DOHH2 (cell line): ENCODE results near the gene CARD18.

Source experiments
- H3F3A ChIP-seq: fragments of 200-600 bp; sonication (generic), shearing (Covaris generic); 2 replicates; pipeline ENCODE4 v1.6.0; 2016; ENCODE audit warnings: antibody characterized with exemption, mild to moderate bottlenecking; ENCODE audit not compliant: control insufficient read depth, insufficient read depth
- H3K27ac ChIP-seq: fragments of 200-600 bp; sonication (generic); 2 replicates; pipeline ENCODE4 v1.5.1; 2014; ENCODE audit warnings: low read depth, mild to moderate bottlenecking, low read length, moderate library complexity
- H3K27me3 ChIP-seq: fragments of 200-600 bp; sonication (generic); 2 replicates; pipeline ENCODE4 v1.6.1; 2014; ENCODE audit warnings: mild to moderate bottlenecking, low read length, mixed read lengths; ENCODE audit not compliant: control insufficient read depth
- H3K36me3 ChIP-seq: fragments of 200-600 bp; sonication (generic); 2 replicates; pipeline ENCODE4 v1.6.1; 2014; ENCODE audit warnings: mild to moderate bottlenecking, low read length, moderate library complexity, mixed read lengths; ENCODE audit not compliant: control insufficient read depth
- H3K4me1 ChIP-seq: fragments of 200-600 bp; sonication (generic); 2 replicates; pipeline ENCODE4 v1.6.1; 2014; ENCODE audit warnings: mild to moderate bottlenecking, low read length, mixed read lengths; ENCODE audit not compliant: control insufficient read depth
- H3K4me2 ChIP-seq: fragments of 200-600 bp; sonication (generic); 2 replicates; pipeline ENCODE4 v1.6.0; 2014; ENCODE audit warnings: mild to moderate bottlenecking, low read length, moderate library complexity
- H3K4me3 ChIP-seq: fragments of 200-600 bp; sonication (generic); 2 replicates; pipeline ENCODE4 v1.5.1; 2014; ENCODE audit warnings: mild to moderate bottlenecking, low read length, mixed read lengths
- H3K79me2 ChIP-seq: fragments of 200-600 bp; sonication (generic); 2 replicates; pipeline ENCODE4 v1.6.1; 2014; ENCODE audit warnings: mild to moderate bottlenecking, low read length, mixed read lengths; ENCODE audit not compliant: control insufficient read depth
- H3K9me2 ChIP-seq: fragments of 200-600 bp; sonication (generic); replicated peaks from 2 replicates; pipeline ENCODE4 v1.6.1; 2014; ENCODE audit warnings: mild to moderate bottlenecking, low read length, mixed read lengths; ENCODE audit not compliant: control insufficient read depth
- H3K9me3 ChIP-seq: fragments of 200-600 bp; sonication (generic); 2 replicates; pipeline ENCODE4 v1.6.1; 2014; ENCODE audit warnings: antibody characterized with exemption, low read length, mixed read lengths; ENCODE audit not compliant: control insufficient read depth, insufficient read depth
- H4K20me1 ChIP-seq: fragments of 200-600 bp; sonication (generic); 2 replicates; pipeline ENCODE4 v1.6.0; 2014; ENCODE audit warnings: low read depth, mild to moderate bottlenecking, antibody characterized with exemption, low read length, moderate library complexity; ENCODE audit not compliant: control insufficient read depth, insufficient read depth
- EZH2phosphoT487 ChIP-seq: fragments of 200-600 bp; sonication (generic); IDR thresholded peaks from 2 replicates; pipeline ENCODE4 v1.6.1; 2017; ENCODE audit warnings: borderline replicate concordance, mild to moderate bottlenecking, antibody characterized with exemption, low read length, moderate library complexity, mixed read lengths
- TF ChIP-seq, protein P1 (sequence below): fragments of 200-600 bp; sonication (generic); IDR thresholded peaks from one replicate; pipeline ENCODE4 v1.5.1; 2014; ENCODE audit warnings: antibody characterized with exemption, mild to moderate bottlenecking, low read depth, low read length; ENCODE audit not compliant: poor library complexity, severe bottlenecking

Gene CARD18

DNA sequence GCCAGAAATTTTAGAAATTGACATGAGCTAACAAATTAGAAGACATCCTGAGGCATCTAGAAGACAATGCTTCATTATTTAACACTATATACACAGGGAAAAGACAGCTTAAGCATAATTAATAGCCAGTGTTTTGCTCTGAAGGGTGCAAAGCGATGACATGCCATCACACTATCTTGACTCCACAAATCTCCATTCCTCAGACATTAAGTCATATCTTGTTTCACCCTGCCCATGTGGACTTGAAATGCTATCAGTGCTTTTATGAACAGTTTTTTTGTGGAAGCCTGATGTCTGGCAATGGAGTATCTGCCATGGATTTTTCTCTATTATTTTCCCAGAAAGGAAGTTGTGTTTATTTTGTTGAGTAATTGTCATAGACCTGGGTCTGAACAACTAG lies 2.3 kb downstream of the CARD18 start:
- no peaks in the 10 kb centered on the region for H3K9me3 ChIP-seq
- H3K4me3 ChIP-seq = no peak overlapping the region
- H3F3A ChIP-seq = no peaks in the 10 kb centered on the region
- no peaks in the 10 kb centered on the region for H3K4me1 ChIP-seq
- no peak for TF ChIP-seq EZH2phosphoT487
- TF ChIP-seq, protein P1, sequence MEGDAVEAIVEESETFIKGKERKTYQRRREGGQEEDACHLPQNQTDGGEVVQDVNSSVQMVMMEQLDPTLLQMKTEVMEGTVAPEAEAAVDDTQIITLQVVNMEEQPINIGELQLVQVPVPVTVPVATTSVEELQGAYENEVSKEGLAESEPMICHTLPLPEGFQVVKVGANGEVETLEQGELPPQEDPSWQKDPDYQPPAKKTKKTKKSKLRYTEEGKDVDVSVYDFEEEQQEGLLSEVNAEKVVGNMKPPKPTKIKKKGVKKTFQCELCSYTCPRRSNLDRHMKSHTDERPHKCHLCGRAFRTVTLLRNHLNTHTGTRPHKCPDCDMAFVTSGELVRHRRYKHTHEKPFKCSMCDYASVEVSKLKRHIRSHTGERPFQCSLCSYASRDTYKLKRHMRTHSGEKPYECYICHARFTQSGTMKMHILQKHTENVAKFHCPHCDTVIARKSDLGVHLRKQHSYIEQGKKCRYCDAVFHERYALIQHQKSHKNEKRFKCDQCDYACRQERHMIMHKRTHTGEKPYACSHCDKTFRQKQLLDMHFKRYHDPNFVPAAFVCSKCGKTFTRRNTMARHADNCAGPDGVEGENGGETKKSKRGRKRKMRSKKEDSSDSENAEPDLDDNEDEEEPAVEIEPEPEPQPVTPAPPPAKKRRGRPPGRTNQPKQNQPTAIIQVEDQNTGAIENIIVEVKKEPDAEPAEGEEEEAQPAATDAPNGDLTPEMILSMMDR = no peak
- no peaks in the 10 kb centered on the region for H3K27me3 ChIP-seq
- H3K79me2 ChIP-seq = no peaks in the 10 kb centered on the region
- no peak overlapping the region for H3K4me2 ChIP-seq
- no peaks in the 10 kb centered on the region for H3K9me2 ChIP-seq
- no peaks in the 10 kb centered on the region for H4K20me1 ChIP-seq
- no peaks in the 10 kb centered on the region for H3K36me3 ChIP-seq
- H3K27ac ChIP-seq = no peak overlapping the region

DNA sequence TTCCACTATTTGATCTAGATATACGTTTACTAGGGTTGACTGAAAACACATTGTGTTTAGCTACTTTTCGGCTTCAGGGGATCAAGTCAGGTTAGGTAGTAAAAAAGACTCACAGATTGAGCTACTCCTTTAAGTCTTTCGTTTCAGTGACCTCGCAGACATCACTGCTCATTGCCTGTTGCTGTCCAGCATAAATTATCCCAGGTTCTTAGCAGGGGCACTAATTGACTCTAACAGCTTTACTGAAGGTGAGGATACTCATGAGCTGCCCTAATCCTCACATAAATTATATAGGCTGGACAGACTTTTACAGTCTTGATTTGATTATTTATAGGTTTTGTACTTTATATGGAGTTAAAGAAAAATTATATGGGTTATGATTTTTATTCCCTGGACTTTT lies 3.7 kb downstream of the CARD18 start:
- Histone ChIP-seq H3K36me3 (no peaks in the 10 kb centered on the region), H4K20me1 (no peaks in the 10 kb centered on the region), H3F3A (no peaks in the 10 kb centered on the region), H3K4me1 (no peaks in the 10 kb centered on the region), H3K27me3 (no peaks in the 10 kb centered on the region), H3K79me2 (no peaks in the 10 kb centered on the region), H3K9me3 (no peaks in the 10 kb centered on the region), H3K9me2 (no peaks in the 10 kb centered on the region), H3K4me2 (no peak overlapping the region), H3K27ac (no peak overlapping the region), H3K4me3 (no peak overlapping the region)
- TF ChIP-seq, protein P1 = no peak
- TF ChIP-seq EZH2phosphoT487 = no peak

DNA sequence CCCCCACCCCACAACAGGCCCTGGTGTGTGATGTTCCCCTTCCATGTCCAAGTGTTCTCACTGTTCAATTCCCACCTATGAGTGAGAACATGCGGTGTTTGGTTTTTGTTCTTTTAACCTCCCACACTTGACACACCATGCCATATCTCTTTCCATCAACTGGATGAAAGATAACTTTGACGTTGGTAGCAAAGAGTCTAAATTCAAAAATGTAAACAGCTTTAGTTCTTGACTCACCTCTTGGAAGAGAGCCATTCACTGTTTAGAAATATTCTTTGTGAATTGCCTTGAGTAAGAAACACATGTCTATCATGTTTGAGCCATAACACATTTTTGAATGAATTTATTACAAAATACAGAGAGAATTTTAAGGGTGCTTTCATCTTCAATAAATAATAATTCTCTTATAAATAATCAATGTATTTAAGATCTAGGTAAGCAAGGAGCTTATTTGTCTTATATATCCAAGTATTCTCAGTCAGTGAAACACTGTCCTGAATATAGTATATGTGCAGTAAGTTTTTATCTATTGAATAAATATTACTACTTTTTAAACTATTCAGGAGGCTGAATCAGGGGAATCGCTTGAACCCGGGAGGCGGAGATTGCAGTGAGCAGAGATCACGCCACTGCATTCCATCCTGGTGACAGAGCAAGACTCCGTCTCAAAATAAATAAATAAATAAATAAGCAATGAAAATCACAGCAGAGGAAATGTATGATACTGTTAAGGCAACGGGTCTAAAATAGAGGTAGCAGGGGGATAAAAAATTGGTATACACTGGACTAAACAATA lies 6.7 kb downstream of the CARD18 start:
- no peaks in the 10 kb centered on the region for H3K27me3 ChIP-seq
- no peak overlapping the region for H3K4me2 ChIP-seq
- no peak for TF ChIP-seq EZH2phosphoT487
- TF ChIP-seq, protein P1 = no peak
- no peaks in the 10 kb centered on the region for H3F3A ChIP-seq
- H3K79me2 ChIP-seq = no peaks in the 10 kb centered on the region
- H3K36me3 ChIP-seq = no peaks in the 10 kb centered on the region
- H3K9me3 ChIP-seq = no peaks in the 10 kb centered on the region
- H3K4me1 ChIP-seq = no peaks in the 10 kb centered on the region
- H3K4me3 ChIP-seq = no peak overlapping the region
- H4K20me1 ChIP-seq = no peaks in the 10 kb centered on the region
- H3K9me2 ChIP-seq = no peaks in the 10 kb centered on the region
- H3K27ac ChIP-seq = no peak overlapping the region
